RWPE2 (cell line): ENCODE measurements around the gene PLPPR5.
"Not testable (repeated sequence)": the region's sequence is repeated elsewhere in the genome, so short reads cannot be mapped to it uniquely, and the experiment has no call there.

Experiments used
- ATAC-seq: fragments of 200-7000 bp; cut with Tn5 transposase; 3 replicates; pipeline ENCODE4 v1.9.1; 2021; ENCODE audit warnings: low read depth
- DNase-seq: peaks from one replicate; pipeline ENCODE4 v3.0.0-alpha.2; 2020; ENCODE audit warnings: low spot score
- H3K27ac ChIP-seq: fragments of 450-650 bp; 2 replicates; pipeline ENCODE4 v1.5.1; 2017; ENCODE audit warnings: mild to moderate bottlenecking; ENCODE audit not compliant: poor library complexity, severe bottlenecking
- H3K27me3 ChIP-seq: fragments of 250-450 bp; sonication (Bioruptor Pico); 2 replicates; pipeline ENCODE4 v1.5.1; 2021; ENCODE audit warnings: mild to moderate bottlenecking, moderate library complexity; ENCODE audit not compliant: insufficient read depth, poor library complexity, severe bottlenecking
- H3K36me3 ChIP-seq: fragments of 250-450 bp; sonication (Bioruptor Pico); 2 replicates; pipeline ENCODE4 v1.5.1; 2020; ENCODE audit warnings: low read depth, mild to moderate bottlenecking, moderate library complexity
- H3K4me1 ChIP-seq: fragments of 250-450 bp; sonication (Bioruptor Pico); 2 replicates; pipeline ENCODE4 v1.5.1; 2021; ENCODE audit warnings: mild to moderate bottlenecking, moderate library complexity; ENCODE audit not compliant: insufficient read depth, poor library complexity, severe bottlenecking
- H3K4me3 ChIP-seq: fragments of 250-450 bp; sonication (Bioruptor Pico); 2 replicates; pipeline ENCODE4 v1.5.1; 2021; ENCODE audit warnings: mild to moderate bottlenecking, moderate library complexity; ENCODE audit not compliant: severe bottlenecking
- H3K9me3 ChIP-seq: fragments of 250-450 bp; sonication (Bioruptor Pico); 2 replicates; pipeline ENCODE4 v1.5.1; 2021; ENCODE audit warnings: mild to moderate bottlenecking, moderate library complexity; ENCODE audit not compliant: severe bottlenecking
- CTCF ChIP-seq: fragments of 450-650 bp; IDR thresholded peaks from one replicate; pipeline ENCODE4 v1.5.1; 2017; ENCODE audit warnings: mild to moderate bottlenecking, moderate library complexity; ENCODE audit not compliant: poor library complexity, severe bottlenecking

Gene PLPPR5

GRCh38 chr1:99004861-99005442 is at the start of gene PLPPR5:
PLPPR5 (minus strand) TSS chr1:99004861; CDS start chr1:99004671, 190 bp downstream.
- H3K36me3 ChIP-seq = no peaks in the 10 kb centered on the region
- no peak for TF ChIP-seq CTCF
- ATAC-seq (peak; percentile 54; the same call in 2 of the 3 replicates), DNase-seq (no peak)
- H3K4me3 ChIP-seq = peak within 1 kb of the TSS; percentile 30
- no peaks in the 10 kb centered on the region for H3K9me3 ChIP-seq
- no peak within 1 kb of the TSS for H3K27ac ChIP-seq
- peaks cover 41% of the 10 kb centered on the region for H3K27me3 ChIP-seq
- H3K4me1 ChIP-seq = no peaks in the 10 kb centered on the region

- no peak for TF ChIP-seq CTCF
- Histone ChIP-seq H3K27me3 (no peaks in the 10 kb centered on the region), H3K4me1 (no peaks in the 10 kb centered on the region), H3K9me3 (no peaks in the 10 kb centered on the region), H3K4me3 (no peak overlapping the region), H3K27ac (no peak overlapping the region), H3K36me3 (no peaks in the 10 kb centered on the region)
- ATAC-seq (no peak), DNase-seq (no peak)
Measured at GRCh38 chr1:99051611-99052283, 47.1 kb upstream of the PLPPR5 start.

GRCh38 chr1:99049745-99050144 is 45.1 kb upstream of the PLPPR5 start:
- Histone ChIP-seq H3K9me3 (no peaks in the 10 kb centered on the region), H3K4me3 (no peak overlapping the region), H3K4me1 (no peaks in the 10 kb centered on the region), H3K27ac (no peak overlapping the region), H3K36me3 (no peaks in the 10 kb centered on the region), H3K27me3 (no peaks in the 10 kb centered on the region)
- DNase-seq (no peak), ATAC-seq (no peak)
- TF ChIP-seq CTCF = no peak

- ATAC-seq, H3K27ac ChIP-seq, H3K27me3 ChIP-seq, H3K36me3 ChIP-seq, H3K4me1 ChIP-seq, H3K9me3 ChIP-seq, DNase-seq, H3K4me3 ChIP-seq: not testable (repeated sequence)
Measured at GRCh38 chr1:99036746-99037145, 32.1 kb upstream of the PLPPR5 start.

GRCh38 chr1:99018313-99018712 is 13.7 kb upstream of the PLPPR5 start:
- Histone ChIP-seq H3K4me1 (no peaks in the 10 kb centered on the region), H3K4me3 (no peak overlapping the region), H3K36me3 (no peaks in the 10 kb centered on the region), H3K27ac (no peak overlapping the region), H3K27me3 (no peaks in the 10 kb centered on the region), H3K9me3 (no peaks in the 10 kb centered on the region)
- TF ChIP-seq CTCF = no peak
- DNase-seq = no peak
- no peak for ATAC-seq
